ENCODE measurements around the gene SDK2. TPM values are rescaled to one million over a fixed set of nuclear protein-coding genes. Genes with fewer than 3 reads are reported as not detected.
"Not testable (repeated sequence)": the region's sequence is repeated elsewhere in the genome, so short reads cannot be mapped to it uniquely, and the experiment has no call there.

The SDK2 gene
- total RNA-seq, 1 experiment from 2014 or later: not detected

DNA sequence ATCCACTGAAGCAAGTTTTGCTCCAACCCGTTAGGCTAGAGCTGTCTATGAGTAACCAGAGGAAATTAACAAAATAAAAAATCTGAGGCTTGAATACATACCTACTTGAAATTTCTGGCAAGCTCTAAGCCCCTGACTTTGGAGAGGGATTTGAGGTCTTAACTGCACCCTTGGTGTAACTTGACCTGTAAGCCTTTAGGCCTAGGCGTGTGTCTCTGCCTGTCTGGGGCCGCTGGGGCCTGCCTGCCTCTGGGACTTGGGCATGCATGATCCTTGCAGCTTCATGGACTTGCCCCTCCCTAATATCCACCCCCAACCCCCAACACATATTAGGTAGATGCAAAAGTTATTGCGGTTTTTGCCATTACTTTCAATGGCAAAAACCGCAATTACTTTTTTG lies 328.8 kb downstream of the SDK2 start:
- H3K9me2 ChIP-seq (replicated peaks; ENCODE audit: insufficient read depth, low read length): no peaks in the 10 kb centered on the region
- no peak overlapping the region for H3K27ac ChIP-seq (ENCODE audit: low read length)
- H3K4me3 ChIP-seq (ENCODE audit: low read length): no peak overlapping the region
- no peaks in the 10 kb centered on the region for H3K79me2 ChIP-seq (ENCODE audit: low read length)
- no peak overlapping the region for H2AFZ ChIP-seq (ENCODE audit: low read length)
- H4K20me1 ChIP-seq (ENCODE audit: insufficient read depth, low read depth, low read length): no peaks in the 10 kb centered on the region
- no peaks in the 10 kb centered on the region for H3K9me3 ChIP-seq (ENCODE audit: low read length)
- H3K4me2 ChIP-seq (ENCODE audit: low read depth, low read length, poor library complexity, severe bottlenecking): no peak overlapping the region
- H3K36me3 ChIP-seq (ENCODE audit: insufficient read depth, low read length): no peaks in the 10 kb centered on the region
- DNase-seq: no peak
- no peak overlapping the region for H3K9ac ChIP-seq (ENCODE audit: low read length)
- H3K27me3 ChIP-seq (ENCODE audit: low read length): no peaks in the 10 kb centered on the region; the same call in 1 of the 2 replicates
- H3K4me1 ChIP-seq (ENCODE audit: low read length): peaks cover 18% of the 10 kb centered on the region

DNA sequence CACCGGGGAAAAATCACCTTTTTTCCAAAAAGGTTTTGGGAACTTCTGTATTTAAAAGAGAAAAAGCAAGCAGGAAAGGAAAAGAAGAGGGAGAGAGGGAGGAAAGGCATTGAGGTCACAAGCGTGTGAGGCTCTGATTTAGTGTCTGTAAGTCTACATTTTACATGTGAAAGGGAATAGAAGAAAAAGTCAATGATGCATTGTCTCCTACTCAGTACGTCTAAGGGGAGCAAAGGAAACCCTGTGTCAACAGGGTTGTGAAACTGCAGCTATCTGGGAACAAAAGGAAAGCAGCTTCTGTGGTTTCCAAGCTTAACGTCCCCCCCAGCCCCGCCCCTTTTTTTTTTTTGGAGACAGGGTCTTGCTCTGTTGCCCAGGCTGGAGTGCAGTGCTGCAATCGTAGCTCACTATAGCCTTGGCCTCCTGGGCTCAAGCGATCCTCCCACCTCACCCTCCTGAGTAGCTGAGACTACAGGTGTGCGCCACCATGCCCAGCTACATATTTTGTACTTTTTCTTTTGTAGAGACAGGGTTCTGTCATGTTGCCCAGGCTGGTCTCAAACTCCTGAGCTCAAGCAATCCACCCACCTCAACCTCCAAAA lies 330.6 kb downstream of the SDK2 start:
- H3K27me3 ChIP-seq (ENCODE audit: low read length): no peaks in the 10 kb centered on the region; the same call in 1 of the 2 replicates
- no peaks in the 10 kb centered on the region for H3K79me2 ChIP-seq (ENCODE audit: low read length)
- H4K20me1 ChIP-seq (ENCODE audit: insufficient read depth, low read depth, low read length): no peaks in the 10 kb centered on the region
- H3K4me3 ChIP-seq (ENCODE audit: low read length): no peak overlapping the region
- no peaks in the 10 kb centered on the region for H3K9me2 ChIP-seq (replicated peaks; ENCODE audit: insufficient read depth, low read length)
- H3K4me1 ChIP-seq (ENCODE audit: low read length): peaks cover 18% of the 10 kb centered on the region
- H3K9ac ChIP-seq (ENCODE audit: low read length): no peak overlapping the region
- DNase-seq: no peak
- no peaks in the 10 kb centered on the region for H3K9me3 ChIP-seq (ENCODE audit: low read length)
- H2AFZ ChIP-seq (ENCODE audit: low read length): no peak overlapping the region
- no peak overlapping the region for H3K4me2 ChIP-seq (ENCODE audit: low read depth, low read length, poor library complexity, severe bottlenecking)
- H3K27ac ChIP-seq (ENCODE audit: low read length): no peak overlapping the region
- no peaks in the 10 kb centered on the region for H3K36me3 ChIP-seq (ENCODE audit: insufficient read depth, low read length)

DNA sequence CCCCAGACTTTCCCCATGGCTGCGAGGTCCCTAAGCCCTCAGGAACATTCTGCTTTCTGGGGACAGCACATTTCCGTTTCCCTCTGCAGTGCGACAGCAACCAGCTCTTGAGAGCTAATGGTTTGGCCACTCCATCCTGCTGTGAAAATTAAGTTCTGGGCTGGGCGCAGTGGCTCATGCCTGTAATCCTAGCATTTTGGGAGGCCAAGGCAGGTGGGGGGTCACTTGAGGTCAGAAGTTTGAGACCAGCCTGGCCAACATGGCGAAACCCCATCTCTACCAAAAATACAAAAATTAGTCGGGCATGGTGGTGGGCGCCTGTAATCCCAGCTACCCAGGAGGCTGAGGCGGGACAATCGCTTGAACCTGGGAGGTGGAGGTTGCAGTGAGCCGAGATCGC lies 331.4 kb downstream of the SDK2 start:
- not testable (repeated sequence) for DNase-seq; H3K27ac ChIP-seq (ENCODE audit: low read length); H3K79me2 ChIP-seq (ENCODE audit: low read length); H3K9me2 ChIP-seq (replicated peaks; ENCODE audit: insufficient read depth, low read length); H3K4me2 ChIP-seq (ENCODE audit: low read depth, low read length, poor library complexity, severe bottlenecking); H4K20me1 ChIP-seq (ENCODE audit: insufficient read depth, low read depth, low read length); H3K9ac ChIP-seq (ENCODE audit: low read length); H3K36me3 ChIP-seq (ENCODE audit: insufficient read depth, low read length); H3K4me3 ChIP-seq (ENCODE audit: low read length); H3K27me3 ChIP-seq (ENCODE audit: low read length); H3K9me3 ChIP-seq (ENCODE audit: low read length); H2AFZ ChIP-seq (ENCODE audit: low read length)
- H3K4me1 ChIP-seq (ENCODE audit: low read length): peaks cover 14% of the 10 kb centered on the region

DNA sequence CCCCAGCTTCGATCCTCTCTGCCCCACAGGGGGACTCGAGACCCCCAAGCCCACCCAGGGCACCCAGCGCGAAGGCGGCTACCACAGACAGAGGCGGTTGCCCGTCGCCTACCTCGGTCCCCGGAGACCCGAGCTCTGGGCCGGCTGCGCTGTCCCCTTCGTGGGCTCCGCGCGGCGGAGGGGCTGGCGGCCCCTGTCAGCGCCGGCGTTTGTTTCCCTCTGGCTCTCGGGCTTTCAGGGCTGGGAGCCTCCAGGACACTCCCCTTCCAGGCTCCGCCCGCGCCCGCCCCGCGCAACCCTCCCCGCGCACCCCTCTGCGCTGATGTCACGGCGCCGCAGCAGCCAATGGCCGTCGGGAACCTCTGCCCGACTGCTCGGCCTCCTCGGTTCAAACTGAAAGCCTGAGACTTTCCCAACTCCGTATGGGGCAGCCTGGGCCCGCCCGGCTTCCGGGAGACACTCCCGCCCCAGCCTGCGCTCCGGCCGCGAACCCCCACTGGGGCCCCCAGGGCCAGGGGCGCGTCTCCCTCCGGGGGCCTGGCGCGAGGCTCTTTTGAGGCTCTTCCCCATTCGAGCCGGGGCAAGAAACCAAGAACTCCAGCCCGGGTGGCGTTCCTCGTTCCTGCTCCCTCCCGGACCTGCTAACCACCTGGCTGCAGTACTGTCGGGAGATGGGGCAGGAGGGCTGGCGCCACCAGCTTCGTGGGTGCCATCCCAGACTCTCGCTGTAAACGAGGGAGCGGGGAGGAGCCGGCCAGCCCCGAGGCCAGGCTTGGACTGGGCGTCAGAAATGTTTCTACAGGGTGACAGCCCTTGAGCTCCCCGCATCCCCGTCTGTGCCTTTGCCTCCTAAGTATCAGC lies 332.2 kb downstream of the SDK2 start, which contains the start of gene CDC42EP4:
TSS of gene CDC42EP4 (minus strand) at position 221 of the 861 bp plus-strand sequence. CDS start 25,501 bp downstream, outside the sequence.
- Histone ChIP-seq H4K20me1 (ENCODE audit: insufficient read depth, low read depth, low read length) (no peaks in the 10 kb centered on the region), H3K4me1 (ENCODE audit: low read length) (peaks cover 6% of the 10 kb centered on the region), H3K27ac (ENCODE audit: low read length) (no peak within 1 kb of the TSS), H3K27me3 (ENCODE audit: low read length) (no peaks in the 10 kb centered on the region), H3K4me2 (ENCODE audit: low read depth, low read length, poor library complexity, severe bottlenecking) (no peak within 1 kb of the TSS), H3K36me3 (ENCODE audit: insufficient read depth, low read length) (no peaks in the 10 kb centered on the region), H3K4me3 (ENCODE audit: low read length) (no peak within 1 kb of the TSS), H3K9me2 (replicated peaks; ENCODE audit: insufficient read depth, low read length) (no peaks in the 10 kb centered on the region), H3K9me3 (ENCODE audit: low read length) (no peaks in the 10 kb centered on the region), H3K9ac (ENCODE audit: low read length) (no peak within 1 kb of the TSS), H2AFZ (ENCODE audit: low read length) (no peak within 1 kb of the TSS), H3K79me2 (ENCODE audit: low read length) (no peaks in the 10 kb centered on the region)
- DNase-seq: no peak

DNA sequence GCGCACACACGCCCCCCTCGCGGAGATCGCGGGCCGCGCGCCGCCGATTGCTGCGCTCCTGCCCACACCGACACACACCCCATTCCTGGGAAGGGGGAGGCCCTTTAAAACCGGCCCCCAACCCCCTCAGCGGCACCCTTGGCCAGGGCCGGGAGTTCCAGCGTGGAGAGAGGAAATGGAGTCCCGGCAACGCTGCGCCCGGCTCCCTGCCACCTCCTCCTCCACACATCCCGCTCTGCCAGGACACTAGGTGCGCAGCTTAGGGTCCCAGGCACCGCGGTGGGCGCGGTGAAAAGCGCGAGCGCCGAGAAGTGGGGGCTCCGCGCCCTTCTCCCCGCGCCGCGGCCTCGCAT lies 332.8 kb downstream of the SDK2 start:
- H2AFZ ChIP-seq (ENCODE audit: low read length): no peak overlapping the region
- no peak for DNase-seq
- H3K36me3 ChIP-seq (ENCODE audit: insufficient read depth, low read length): no peaks in the 10 kb centered on the region
- no peak overlapping the region for H3K4me2 ChIP-seq (ENCODE audit: low read depth, low read length, poor library complexity, severe bottlenecking)
- no peaks in the 10 kb centered on the region for H3K27me3 ChIP-seq (ENCODE audit: low read length)
- no peaks in the 10 kb centered on the region for H3K9me3 ChIP-seq (ENCODE audit: low read length)
- no peaks in the 10 kb centered on the region for H3K9me2 ChIP-seq (replicated peaks; ENCODE audit: insufficient read depth, low read length)
- H3K4me3 ChIP-seq (ENCODE audit: low read length): no peak overlapping the region
- no peaks in the 10 kb centered on the region for H4K20me1 ChIP-seq (ENCODE audit: insufficient read depth, low read depth, low read length)
- H3K4me1 ChIP-seq (ENCODE audit: low read length): no peaks in the 10 kb centered on the region
- no peak overlapping the region for H3K9ac ChIP-seq (ENCODE audit: low read length)
- no peak overlapping the region for H3K27ac ChIP-seq (ENCODE audit: low read length)
- no peaks in the 10 kb centered on the region for H3K79me2 ChIP-seq (ENCODE audit: low read length)

- Histone ChIP-seq H3K4me1 (ENCODE audit: low read length) (no peaks in the 10 kb centered on the region), H3K4me3 (ENCODE audit: low read length) (no peak overlapping the region), H4K20me1 (ENCODE audit: insufficient read depth, low read depth, low read length) (no peaks in the 10 kb centered on the region), H3K9me2 (replicated peaks; ENCODE audit: insufficient read depth, low read length) (no peaks in the 10 kb centered on the region), H3K9me3 (ENCODE audit: low read length) (no peaks in the 10 kb centered on the region), H2AFZ (ENCODE audit: low read length) (no peak overlapping the region), H3K9ac (ENCODE audit: low read length) (no peak overlapping the region), H3K79me2 (ENCODE audit: low read length) (no peaks in the 10 kb centered on the region), H3K4me2 (ENCODE audit: low read depth, low read length, poor library complexity, severe bottlenecking) (no peak overlapping the region), H3K27ac (ENCODE audit: low read length) (no peak overlapping the region), H3K36me3 (ENCODE audit: insufficient read depth, low read length) (no peaks in the 10 kb centered on the region), H3K27me3 (ENCODE audit: low read length) (no peaks in the 10 kb centered on the region)
- no peak for DNase-seq
Measured at GRCh38 chr17:73309727-73310596, 334.3 kb downstream of the SDK2 start.

GRCh38 chr17:73308959-73309358 lies 335.3 kb downstream of the SDK2 start:
- H3K36me3 ChIP-seq (ENCODE audit: insufficient read depth, low read length); DNase-seq; H3K9me3 ChIP-seq (ENCODE audit: low read length); H3K9me2 ChIP-seq (replicated peaks; ENCODE audit: insufficient read depth, low read length); H3K9ac ChIP-seq (ENCODE audit: low read length); H2AFZ ChIP-seq (ENCODE audit: low read length); H3K4me3 ChIP-seq (ENCODE audit: low read length); H3K27me3 ChIP-seq (ENCODE audit: low read length); H3K4me1 ChIP-seq (ENCODE audit: low read length); H3K4me2 ChIP-seq (ENCODE audit: low read depth, low read length, poor library complexity, severe bottlenecking); H3K27ac ChIP-seq (ENCODE audit: low read length); H3K79me2 ChIP-seq (ENCODE audit: low read length); H4K20me1 ChIP-seq (ENCODE audit: insufficient read depth, low read depth, low read length): not testable (repeated sequence)

All from Karpas-422 (cell line).